Body of pancreas (tissue), 4 donors: ENCODE data around the gene EVX2. TPM values are rescaled to one million over a fixed set of nuclear protein-coding genes. Genes with fewer than 3 reads are reported as not detected.

Source experiments
- ATAC-seq: fragments of 150-250 bp; one replicate; pipeline ENCODE4 v1.9.1; 2016
- DNase-seq, 4 donors: peaks; one replicate each; pipeline ENCODE4 v3.0.0-alpha.2; 2019
- H3K27ac ChIP-seq, 4 donors: fragments of 200-600 bp; sonication (generic); 1 replicate in 3 of 4; 2 replicates in 1 of 4; pipeline versions ENCODE4 v1.5.1 to v1.6.1; 2016 to 2019; ENCODE audit warnings: mild to moderate bottlenecking in 1 of 4, mixed read lengths in 1 of 4, moderate library complexity in 1 of 4
- H3K27me3 ChIP-seq, 2 donors: fragments of 200-600 bp; sonication (generic); one replicate each; pipeline ENCODE4 v1.6.0; 2016; ENCODE audit warnings: mild to moderate bottlenecking in 1 of 2
- H3K36me3 ChIP-seq, 2 donors: fragments of 200-600 bp; sonication (generic); replicated peaks in 1 of 2; 2 replicates each; pipeline ENCODE4 v1.5.1; 2016; ENCODE audit warnings: low read depth in 2 of 2; ENCODE audit not compliant: insufficient read depth in 1 of 2
- H3K4me1 ChIP-seq: fragments of 200-600 bp; sonication (generic); one replicate; pipeline ENCODE4 v1.6.0; 2016
- H3K4me3 ChIP-seq, 2 donors: fragments of 200-600 bp; sonication (generic); 1 replicate in 1 of 2; 2 replicates in 1 of 2; pipeline ENCODE4 v1.5.1; 2016 to 2019
- H3K9me3 ChIP-seq, 3 donors: fragments of 200-600 bp; sonication (generic); 1 replicate in 2 of 3; 2 replicates in 1 of 3; pipeline ENCODE4 v1.5.1; 2016
- CTCF ChIP-seq, 7 experiments: fragments of 450-650 bp in 4 of 7; fragments of 200-600 bp in 3 of 7; sonication (generic) in 3 of 7; IDR thresholded peaks; one replicate each; pipeline ENCODE4 v1.5.1; 2016 to 2019; ENCODE audit warnings: antibody characterized with exemption in 7 of 7
- POLR2A ChIP-seq, 3 donors: fragments of 450-650 bp; IDR thresholded peaks; one replicate each; pipeline ENCODE4 v1.6.1; 2016; ENCODE audit warnings: antibody characterized with exemption in 3 of 3, mild to moderate bottlenecking in 2 of 3
- WGBS, 2 donors: methylation state at CpG; one replicate each; pipeline ENCODE4 v1.1.5; 2017; 5-methylcytosine and 5-hydroxymethylcytosine counted together
- intact Hi-C: fragments of 100-400 bp; cut with DNase I; formaldehyde crosslinking; loops from one replicate; pipeline ENCODE4 v1.15.1; 2023
- total RNA-seq, 2 donors: library from RNA; depleted of rRNA; stranded (reverse); fragments of >200 nt; gene quantifications; one replicate each; pipeline ENCODE4 v1.1.0, GENCODE V29; 2016

Gene EVX2
- total RNA-seq, 2 donors from 2014 or later: not detected

GRCh38 chr2:176102309-176102866 lies 18.6 kb upstream of the EVX2 start:
- intact Hi-C loops: no loop called here
- no peak for ATAC-seq

GRCh38 chr2:176101842-176102241 lies 18.1 kb upstream of the EVX2 start:
- Histone ChIP-seq H3K27ac (no peak overlapping the region), H3K36me3 (no peaks in the 10 kb centered on the region), H3K4me3 (no peak overlapping the region), H3K4me1 (peaks cover 35% of the 10 kb centered on the region), H3K27me3 (peaks cover 0 to 75% of the 10 kb centered on the region in 2 donors), H3K9me3 (no peaks in the 10 kb centered on the region)
- ATAC-seq (no peak), DNase-seq (no peak)
- 42 to 47% methylated on average over 5 of the region's 5 CpGs for WGBS, 2 donors
- TF ChIP-seq CTCF (IDR thresholded peaks at IDR 0.05) (no peak), POLR2A (IDR thresholded peaks at IDR 0.05) (no peak)
- intact Hi-C loops: no loop called here

More at GRCh38 chr2:176102309-176102866, 18.6 kb upstream of the EVX2 start:
- TF ChIP-seq CTCF (IDR thresholded peaks at IDR 0.05): no peak
- TF ChIP-seq POLR2A (IDR thresholded peaks at IDR 0.05): no peak
- no peak overlapping the region for H3K27ac ChIP-seq
- H3K9me3 ChIP-seq: no peaks in the 10 kb centered on the region
- H3K36me3 ChIP-seq: no peaks in the 10 kb centered on the region
- DNase-seq: no peak
- H3K4me1 ChIP-seq: peaks cover 34% of the 10 kb centered on the region
- peaks cover 0 to 74% of the 10 kb centered on the region in 2 donors for H3K27me3 ChIP-seq
- no peak overlapping the region for H3K4me3 ChIP-seq
- WGBS, 2 donors: 13 to 19% methylated on average over 7 of the region's 7 CpGs

- Histone ChIP-seq H3K27me3 (peaks cover 0 to 72% of the 10 kb centered on the region in 2 donors), H3K27ac (no peak overlapping the region), H3K4me1 (peaks cover 35% of the 10 kb centered on the region), H3K36me3 (no peaks in the 10 kb centered on the region), H3K4me3 (no peak overlapping the region), H3K9me3 (no peaks in the 10 kb centered on the region)
- intact Hi-C loops: no loop called here
- ATAC-seq: no peak
- no peak for DNase-seq
- WGBS, 2 donors: 7 to 20% methylated on average over 2 of the region's 2 CpGs
- TF ChIP-seq CTCF (IDR thresholded peaks at IDR 0.05) (no peak), POLR2A (IDR thresholded peaks at IDR 0.05) (no peak)
These were observed 17.6 kb upstream of the EVX2 start for GRCh38 chr2:176101216-176101830.

GRCh38 chr2:176100547-176101140 lies 16.9 kb upstream of the EVX2 start:
- peaks cover 34% of the 10 kb centered on the region for H3K4me1 ChIP-seq
- H3K4me3 ChIP-seq: no peak overlapping the region
- WGBS, 2 donors: 5 to 13% methylated on average over 28 of the region's 28 CpGs

More at GRCh38 chr2:176100547-176101140, 16.9 kb upstream of the EVX2 start:
- no peak overlapping the region for H3K27ac ChIP-seq
- H3K36me3 ChIP-seq: no peaks in the 10 kb centered on the region
- intact Hi-C loops: no loop called here
- DNase-seq (no peak), ATAC-seq (no peak)
- peaks cover 0 to 66% of the 10 kb centered on the region in 2 donors for H3K27me3 ChIP-seq
- TF ChIP-seq POLR2A (IDR thresholded peaks at IDR 0.05): no peak
- no peak for TF ChIP-seq CTCF (IDR thresholded peaks at IDR 0.05)
- no peaks in the 10 kb centered on the region for H3K9me3 ChIP-seq
